Heart right ventricle (tissue), 16 donors: ENCODE data around the gene WDFY1. TPM values are rescaled to one million over a fixed set of nuclear protein-coding genes. Genes with fewer than 3 reads are reported as not detected.
A peak's percentile ranks its signal among the peaks of the same experiment; 100 is the strongest.

ENCODE experiments used
- ATAC-seq, 8 donors: fragments of 200-7000 bp; cut with Tn5 transposase; one replicate each; pipeline ENCODE4 v1.9.1; 2020; ENCODE audit warnings: mild to moderate bottlenecking in 8 of 8, moderate library complexity in 8 of 8, moderate number of reproducible peaks in 1 of 8
- DNase-seq, 2 donors: peaks; one replicate each; pipeline ENCODE4 v3.0.0-alpha.2; 2020
- H3K27ac ChIP-seq, 10 donors: fragments of 200-600 bp; sonication (generic) in 2 of 10; one replicate each; pipeline versions ENCODE4 v1.5.0 to v1.8.0; 2020 to 2022; ENCODE audit warnings: mild to moderate bottlenecking in 3 of 10
- H3K27me3 ChIP-seq, 7 donors: fragments of 200-600 bp; one replicate each; pipeline ENCODE4 v1.8.0; 2021 to 2022; ENCODE audit warnings: mild to moderate bottlenecking in 2 of 7
- H3K36me3 ChIP-seq, 9 donors: fragments of 200-600 bp; sonication (generic) in 1 of 9; one replicate each; pipeline versions ENCODE4 v1.5.0 to v1.8.0; 2020 to 2022; ENCODE audit warnings: mild to moderate bottlenecking in 2 of 9
- H3K4me1 ChIP-seq, 9 donors: fragments of 200-600 bp; sonication (generic) in 1 of 9; one replicate each; pipeline versions ENCODE4 v1.5.0 to v1.8.0; 2020 to 2022; ENCODE audit warnings: mild to moderate bottlenecking in 4 of 9
- H3K4me3 ChIP-seq, 10 donors: fragments of 200-600 bp; sonication (generic) in 2 of 10; one replicate each; pipeline versions ENCODE4 v1.5.0 to v1.8.0; 2020 to 2022; ENCODE audit warnings: mild to moderate bottlenecking in 7 of 10, moderate library complexity in 2 of 10
- H3K9me3 ChIP-seq, 11 donors: fragments of 200-600 bp in 10 of 11; sonication (generic) in 2 of 11; one replicate each; pipeline versions ENCODE4 v1.5.0 to v1.8.0; 2013 to 2022; ENCODE audit warnings: mild to moderate bottlenecking in 2 of 11, control low read depth in 1 of 11, moderate library complexity in 1 of 11
- CTCF ChIP-seq, 9 donors: fragments of 200-600 bp; sonication (generic) in 2 of 9; IDR thresholded peaks; one replicate each; pipeline versions ENCODE4 v1.5.0 to v1.8.0; 2021 to 2022; ENCODE audit warnings: antibody characterized with exemption in 9 of 9, mild to moderate bottlenecking in 5 of 9, moderate library complexity in 1 of 9
- WGBS, 2 donors: extraction: QIAGEN DNeasy Blood & Tissue Kit; methylation state at CpG; one replicate each; pipeline ENCODE4 v1.1.7; 2013; ENCODE audit warnings: inconsistent platforms in 1 of 2; 5-methylcytosine and 5-hydroxymethylcytosine counted together
- intact Hi-C, 10 donors: fragments of 100-400 bp; cut with DNase I; formaldehyde crosslinking; loops; one replicate each; pipeline versions ENCODE4 v1.11.1 to v1.14.2; 2022
- polyA plus RNA-seq, 2 donors: library from polyadenylated mRNA; stranded (reverse); fragments of 200-250 nt; gene quantifications; one replicate each; pipeline ENCODE4 v1.2.3, GENCODE V29; 2013
- total RNA-seq, 10 donors: library from RNA; stranded (reverse); fragmentation: NEBNext Ultra II Directional in 3 of 10; extraction: Animal tissue kit (Norgen Biotek cat#: 25700) in 3 of 10; gene quantifications; one replicate each; pipeline versions ENCODE4 v1.2.1 to v1.2.4, GENCODE V29; 2021 to 2023
- donor health status: Arrhythmogenic right ventricular cardiomyopathy.
- donor health status: ischemic (EF 13 %, LVEDD 7.1; RV severe dilation, severe dysfunction).
- donor health status: healthy with polysubstance abuse.
- donor health status: DM: no; HTN: yes; CAD: no.
- donor health status: DM: no; HTN: no; CAD: no.
- donor health status: ischemic (EF 25% LVEDD 6.9; RV normal size, moderate dysfunction).
- donor health status: ischemic (EF 25% LVEDD 5.7; RV mildly dilated, moderate dysfunction).
- donor health status: healthy.
- donor health status: DM: yes; HTN: yes; CAD: no.
- donor health status: Ischemic cardiomyopathy.
- donor health status: ischemic (EF 35%, LVEDD 5.7; RV mildly dilated, moderate dysfunction).
- donor health status: nonischemic (EF 11% LVEDD 7.7; RV severe dilation, severe dysfunction).
- donor health status: DM: yes; HTN: yes; CAD: no.
- donor health status: PGD.
- donor health status: ischemic (EF 29% LVEDD 5.4; RV normal size, mild dysfunction).
- donor health status: nonischemic (EF 23%, LVEDD 6.1; RV moderate dilation, normal function).

Gene WDFY1
- total and polyA plus RNA-seq, 12 donors = 8.1 to 25.9 (median 14.3) TPM

- Histone ChIP-seq H3K4me1 (peaks cover 0 to 75% (median 15%) of the 10 kb centered on the region in 9 donors), H3K4me3 (no peak overlapping the region), H3K9me3 (no peaks in the 10 kb centered on the region), H3K27ac (peak overlapping the region in 1 of 10 donors; percentile 44), H3K27me3 (no peaks in the 10 kb centered on the region), H3K36me3 (peaks cover 0 to 41% (median 12%) of the 10 kb centered on the region in 9 donors)
- peak in 7 of 8 donors; percentile 20 to 59 (median 50) for ATAC-seq
- DNase-seq = no peak
- intact Hi-C loops = no loop called here
- 69% methylated on average over 11 of the region's 11 CpGs for WGBS, 2 donors
- no peak for TF ChIP-seq CTCF (IDR thresholded peaks at IDR 0.05)
These were observed 26.4 kb downstream of the WDFY1 start for GRCh38 chr2:223918671-223919134.

GRCh38 chr2:223916181-223916920 is 28.8 kb downstream of the WDFY1 start:
- ATAC-seq (no peak), DNase-seq (no peak)
- WGBS, 2 donors = 82 to 88% methylated on average over 8 of the region's 8 CpGs
- Histone ChIP-seq H3K27ac (no peak overlapping the region), H3K4me1 (peaks cover 0 to 57% (median 15%) of the 10 kb centered on the region in 9 donors), H3K4me3 (no peak overlapping the region), H3K36me3 (peaks cover 0 to 57% (median 12%) of the 10 kb centered on the region in 9 donors), H3K9me3 (no peaks in the 10 kb centered on the region), H3K27me3 (no peaks in the 10 kb centered on the region)
- no peak for TF ChIP-seq CTCF (IDR thresholded peaks at IDR 0.05)
- intact Hi-C loops = no loop called here

DNA sequence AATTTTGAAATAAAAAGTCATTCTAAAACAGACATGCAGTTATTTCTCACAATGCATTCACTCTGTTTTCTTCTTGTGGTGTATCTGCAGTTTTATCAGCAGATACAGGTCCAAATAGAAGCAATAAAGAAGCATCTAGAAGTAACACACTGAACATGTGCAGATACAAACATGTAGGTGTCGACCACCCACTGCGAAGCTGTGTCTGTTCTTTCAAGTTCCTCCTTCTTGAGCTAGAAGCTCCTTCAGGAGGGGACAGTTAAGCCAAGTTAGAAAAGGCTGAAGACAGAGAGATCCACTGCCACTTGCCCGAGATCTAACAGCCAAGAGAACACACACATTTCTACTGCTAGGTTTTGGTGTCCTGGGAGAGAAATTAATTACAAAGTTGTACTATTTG is 30.1 kb downstream of the WDFY1 start:
- TF ChIP-seq CTCF (IDR thresholded peaks at IDR 0.05) = no peak
- Histone ChIP-seq H3K9me3 (no peaks in the 10 kb centered on the region), H3K4me3 (no peak overlapping the region), H3K36me3 (peaks cover 0 to 65% (median 12%) of the 10 kb centered on the region in 9 donors), H3K27ac (no peak overlapping the region), H3K4me1 (peaks cover 0 to 48% (median 20%) of the 10 kb centered on the region in 9 donors), H3K27me3 (no peaks in the 10 kb centered on the region)
- ATAC-seq = no peak
- WGBS, 2 donors = 95% methylated on average over 3 of the region's 3 CpGs
- intact Hi-C loops = no loop called here
- DNase-seq = no peak

GRCh38 chr2:223914324-223914723 is 30.8 kb downstream of the WDFY1 start:
- Histone ChIP-seq H3K27ac (no peak overlapping the region), H3K4me3 (no peak overlapping the region), H3K36me3 (peaks cover 0 to 65% (median 12%) of the 10 kb centered on the region in 9 donors), H3K9me3 (no peaks in the 10 kb centered on the region), H3K4me1 (peaks cover 0 to 48% (median 20%) of the 10 kb centered on the region in 9 donors), H3K27me3 (no peaks in the 10 kb centered on the region)
- TF ChIP-seq CTCF (IDR thresholded peaks at IDR 0.05) = no peak
- intact Hi-C loops = no loop called here
- no peak for DNase-seq
- ATAC-seq = no peak
